Uterus (tissue), 4 donors: ENCODE results near the gene TBXAS1. TPM values are rescaled to one million over a fixed set of nuclear protein-coding genes. Genes with fewer than 3 reads are reported as not detected.

ENCODE experiments used
- DNase-seq, 2 donors: peaks; one replicate each; pipeline ENCODE4 v3.0.0-alpha.2; 2019 to 2020
- H3K27ac ChIP-seq, 2 donors: fragments of 200-600 bp; sonication (generic); 1 replicate in 1 of 2; 2 replicates in 1 of 2; pipeline ENCODE4 v1.5.1; 2016 to 2018
- H3K27me3 ChIP-seq, 2 donors: fragments of 200-600 bp; sonication (generic); one replicate each; pipeline ENCODE4 v1.5.1; 2018 to 2019; ENCODE audit warnings: control low read depth in 1 of 2
- H3K36me3 ChIP-seq, 2 donors: fragments of 200-600 bp; sonication (generic); one replicate each; pipeline ENCODE4 v1.5.1; 2019; ENCODE audit warnings: control low read depth in 1 of 2
- H3K4me1 ChIP-seq, 2 donors: fragments of 200-600 bp; sonication (generic); one replicate each; pipeline ENCODE4 v1.5.1; 2018 to 2019; ENCODE audit warnings: control low read depth in 1 of 2
- H3K4me3 ChIP-seq, 2 donors: fragments of 200-600 bp; sonication (generic); 1 replicate in 1 of 2; 2 replicates in 1 of 2; pipeline ENCODE4 v1.5.1; 2018 to 2019; ENCODE audit warnings: mild to moderate bottlenecking in 1 of 2
- H3K9me3 ChIP-seq, 2 donors: fragments of 200-600 bp; sonication (generic); one replicate each; pipeline ENCODE4 v1.5.1; 2019; ENCODE audit warnings: control low read depth in 1 of 2
- CTCF ChIP-seq, 4 experiments: fragments of 200-600 bp in 2 of 4; fragments of 450-650 bp in 2 of 4; sonication (generic) in 2 of 4; IDR thresholded peaks; one replicate each; pipeline ENCODE4 v1.5.1; 2016 to 2019; ENCODE audit warnings: antibody characterized with exemption in 4 of 4, mild to moderate bottlenecking in 2 of 4, moderate library complexity in 1 of 4
- POLR2A ChIP-seq, 2 donors: fragments of 450-650 bp; IDR thresholded peaks; one replicate each; pipeline ENCODE4 v1.6.1; 2016; ENCODE audit warnings: antibody characterized with exemption in 2 of 2, mild to moderate bottlenecking in 1 of 2, moderate library complexity in 1 of 2
- intact Hi-C: fragments of 100-400 bp; cut with DNase I; formaldehyde crosslinking; loops from one replicate; pipeline ENCODE4 v1.15.1; 2023; ENCODE audit warnings: low total_unique reads
- total RNA-seq, 4 donors: library from RNA; depleted of rRNA in 3 of 4; stranded (reverse); fragments of >200 nt in 3 of 4; gene quantifications; one replicate each; pipeline versions ENCODE4 v1.1.0 to v1.2.4, GENCODE V29; 2014 to 2023
- donor health status: DM: yes; HTN: yes; CAD: no.

Gene TBXAS1
- total RNA-seq = 10 to 100 TPM in 2 of 4 donors, 1 to 10 TPM in 2; 6.6 to 14.3 (median 11.9) TPM

- Histone ChIP-seq H3K27ac (no peak within 1 kb of the TSS), H3K36me3 (no peaks in the 10 kb centered on the region), H3K4me3 (no peak within 1 kb of the TSS), H3K4me1 (no peaks in the 10 kb centered on the region), H3K27me3 (no peaks in the 10 kb centered on the region), H3K9me3 (no peaks in the 10 kb centered on the region)
- DNase-seq = no peak
- TF ChIP-seq CTCF (IDR thresholded peaks at IDR 0.05) (no peak), POLR2A (IDR thresholded peaks at IDR 0.05) (no peak)
- intact Hi-C loops = no loop called here
These were observed at the start of gene TBXAS1 for GRCh38 chr7:139829025-139829774. TSS of gene TBXAS1 (plus strand) at chr7:139829264. CDS start at chr7:139829391, 127 bp downstream.

- Histone ChIP-seq H3K27me3 (no peaks in the 10 kb centered on the region), H3K36me3 (no peaks in the 10 kb centered on the region), H3K4me1 (no peaks in the 10 kb centered on the region), H3K27ac (no peak overlapping the region), H3K4me3 (no peak overlapping the region), H3K9me3 (no peaks in the 10 kb centered on the region)
- TF ChIP-seq POLR2A (IDR thresholded peaks at IDR 0.05) (no peak), CTCF (IDR thresholded peaks at IDR 0.05) (no peak)
- no peak for DNase-seq
- intact Hi-C loops = no loop called here
These were observed 46.1 kb upstream of the TBXAS1 start for GRCh38 chr7:139782932-139783331.

GRCh38 chr7:139783647-139784385 lies 45.2 kb upstream of the TBXAS1 start:
- no peaks in the 10 kb centered on the region for H3K36me3 ChIP-seq
- H3K4me1 ChIP-seq = no peaks in the 10 kb centered on the region
- H3K4me3 ChIP-seq = no peak overlapping the region
- no peak for TF ChIP-seq CTCF (IDR thresholded peaks at IDR 0.05)
- no peak for TF ChIP-seq POLR2A (IDR thresholded peaks at IDR 0.05)
- no peaks in the 10 kb centered on the region for H3K27me3 ChIP-seq
- intact Hi-C loops = no loop called here
- no peak overlapping the region for H3K27ac ChIP-seq
- DNase-seq = no peak
- no peaks in the 10 kb centered on the region for H3K9me3 ChIP-seq

GRCh38 chr7:139784648-139785047 lies 44.4 kb upstream of the TBXAS1 start:
- Histone ChIP-seq H3K36me3 (no peaks in the 10 kb centered on the region), H3K27me3 (no peaks in the 10 kb centered on the region), H3K4me1 (no peaks in the 10 kb centered on the region), H3K27ac (no peak overlapping the region), H3K4me3 (no peak overlapping the region), H3K9me3 (no peaks in the 10 kb centered on the region)
- intact Hi-C loops = no loop called here
- TF ChIP-seq CTCF (IDR thresholded peaks at IDR 0.05) (no peak), POLR2A (IDR thresholded peaks at IDR 0.05) (no peak)
- DNase-seq = no peak

GRCh38 chr7:139791316-139791715 lies 37.7 kb upstream of the TBXAS1 start:
- Histone ChIP-seq H3K9me3 (no peaks in the 10 kb centered on the region), H3K27me3 (no peaks in the 10 kb centered on the region), H3K36me3 (no peaks in the 10 kb centered on the region), H3K4me3 (no peak overlapping the region), H3K27ac (no peak overlapping the region), H3K4me1 (no peaks in the 10 kb centered on the region)
- TF ChIP-seq POLR2A (IDR thresholded peaks at IDR 0.05) (no peak), CTCF (IDR thresholded peaks at IDR 0.05) (no peak)
- DNase-seq = no peak
- intact Hi-C loops = no loop called here
